ENCODE measurements around the gene HS3ST4.

HS3ST4 gene

DNA sequence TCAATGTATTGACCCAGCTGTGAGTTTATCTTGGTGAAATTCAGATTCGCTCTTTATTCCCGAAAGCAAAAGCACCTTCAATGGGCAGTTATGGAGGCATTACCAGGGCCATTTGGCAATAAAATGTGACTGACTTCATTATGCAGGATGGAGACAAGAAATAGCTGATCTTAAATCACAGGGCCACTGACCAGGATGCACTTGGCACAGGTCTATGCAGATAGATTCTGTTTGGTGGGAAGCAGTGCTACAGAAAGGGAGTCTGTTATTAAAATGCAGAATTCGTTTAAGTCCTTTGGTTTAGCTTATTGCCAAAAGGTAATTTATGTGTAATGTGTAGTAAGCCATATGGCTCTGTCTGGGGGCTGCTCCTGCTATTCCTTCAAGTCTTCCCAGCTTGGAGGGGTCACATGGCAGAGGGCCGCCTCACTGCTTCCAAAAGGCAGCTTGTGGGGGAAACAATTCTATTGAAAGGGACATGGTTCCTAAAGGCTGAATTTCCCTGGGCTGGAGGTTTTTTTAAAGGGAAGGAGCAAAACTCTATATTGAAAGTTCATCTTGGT, 239.8 kb downstream of the HS3ST4 start:
- in situ Hi-C loops (cut with HindIII; ENCODE audit: low pct_ligation_motif_present, low pct_unique_long_range_greater_than_20kb, low sequenced_read_pairs) = no loop called here
- no peak for DNase-seq

DNA sequence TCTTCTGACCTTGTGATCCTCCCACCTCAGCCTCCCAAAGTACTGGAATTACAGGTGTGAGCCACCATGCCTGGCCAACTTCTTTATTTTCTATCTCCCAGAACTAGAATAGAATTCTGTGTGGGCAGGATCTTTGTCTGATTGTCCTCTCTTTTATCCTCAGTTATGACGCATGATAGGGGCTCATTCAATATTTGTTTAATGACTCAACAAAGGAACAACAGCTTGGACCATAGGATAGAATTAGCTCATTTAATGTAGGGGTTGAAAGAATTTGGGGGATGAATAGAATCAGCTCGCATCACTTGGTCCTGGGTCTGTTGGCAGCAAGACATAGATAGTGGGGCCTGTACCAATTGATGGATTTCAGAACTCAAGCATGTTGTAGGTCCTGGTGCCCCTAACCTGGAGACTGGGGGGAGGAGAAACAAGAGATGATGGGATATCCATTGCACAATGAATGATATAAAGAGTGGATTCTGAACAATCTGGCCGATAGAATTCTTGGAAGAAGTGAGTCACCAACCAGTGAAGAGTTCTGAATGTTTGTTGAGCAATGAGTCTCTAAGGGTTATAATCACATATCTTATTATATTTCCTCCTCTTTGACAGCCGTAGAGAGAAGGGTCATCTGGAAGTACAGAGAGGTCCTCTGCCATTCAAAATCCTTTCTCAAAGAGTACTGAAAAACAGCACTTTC, 250.2 kb downstream of the HS3ST4 start:
- DNase-seq = no peak
- in situ Hi-C loops (cut with HindIII; ENCODE audit: low pct_ligation_motif_present, low pct_unique_long_range_greater_than_20kb, low sequenced_read_pairs) = no loop called here

DNA sequence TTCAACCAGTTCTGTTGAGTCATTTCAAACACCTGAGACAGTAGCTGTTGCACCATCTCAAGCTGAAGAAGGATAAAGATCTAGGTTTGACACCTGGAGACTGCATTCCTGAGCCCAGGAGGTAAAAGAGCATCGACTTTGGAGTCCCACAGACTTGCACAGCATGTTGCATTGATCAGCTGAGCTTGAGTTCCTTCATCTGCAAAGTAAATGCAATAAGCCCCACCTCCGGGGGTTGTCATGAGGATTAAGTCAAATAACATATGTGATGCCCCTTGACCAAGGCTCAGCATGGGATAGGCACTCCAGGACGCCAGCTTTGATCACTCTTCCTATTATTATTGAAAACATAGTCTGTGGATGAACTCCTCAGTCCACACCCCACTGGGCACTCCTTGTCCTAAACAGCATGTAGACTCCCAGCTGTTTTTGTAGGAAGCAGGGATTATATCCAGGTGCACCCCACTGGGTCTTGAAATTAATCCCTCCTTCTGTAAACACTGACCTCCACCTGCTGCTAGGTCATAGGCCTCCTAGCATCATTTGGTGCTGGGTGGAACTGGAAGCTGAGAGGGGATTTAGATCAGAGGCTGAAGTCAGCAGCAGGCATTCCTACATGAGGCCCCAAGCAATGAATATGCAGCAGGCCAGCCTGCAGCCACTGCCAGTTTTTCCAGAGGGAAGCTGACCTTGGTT, 259.0 kb downstream of the HS3ST4 start:
- in situ Hi-C loops (cut with HindIII; ENCODE audit: low pct_ligation_motif_present, low pct_unique_long_range_greater_than_20kb, low sequenced_read_pairs) = no loop called here
- no peak for DNase-seq

DNA sequence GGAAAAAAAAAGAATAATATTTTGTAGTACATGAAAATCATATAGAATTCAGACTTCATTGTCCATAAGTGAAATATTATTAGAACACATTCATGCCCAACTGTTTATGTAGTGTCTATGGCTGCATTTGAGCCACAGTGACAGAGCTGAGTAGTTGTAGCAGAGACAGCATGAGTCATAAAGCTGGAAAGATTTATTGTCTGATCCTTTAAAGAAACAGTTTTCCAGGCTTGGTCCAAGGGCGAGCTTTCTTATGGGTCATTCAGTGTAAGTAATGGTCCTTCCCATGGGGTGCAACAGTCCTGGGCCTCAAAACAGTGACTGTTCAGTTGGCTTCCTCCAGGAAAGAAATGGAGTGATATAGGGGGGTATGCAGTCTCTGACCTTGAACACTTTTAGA, 260.2 kb downstream of the HS3ST4 start:
- DNase-seq = no peak
- in situ Hi-C loops (cut with HindIII; ENCODE audit: low pct_ligation_motif_present, low pct_unique_long_range_greater_than_20kb, low sequenced_read_pairs) = no loop called here

DNA sequence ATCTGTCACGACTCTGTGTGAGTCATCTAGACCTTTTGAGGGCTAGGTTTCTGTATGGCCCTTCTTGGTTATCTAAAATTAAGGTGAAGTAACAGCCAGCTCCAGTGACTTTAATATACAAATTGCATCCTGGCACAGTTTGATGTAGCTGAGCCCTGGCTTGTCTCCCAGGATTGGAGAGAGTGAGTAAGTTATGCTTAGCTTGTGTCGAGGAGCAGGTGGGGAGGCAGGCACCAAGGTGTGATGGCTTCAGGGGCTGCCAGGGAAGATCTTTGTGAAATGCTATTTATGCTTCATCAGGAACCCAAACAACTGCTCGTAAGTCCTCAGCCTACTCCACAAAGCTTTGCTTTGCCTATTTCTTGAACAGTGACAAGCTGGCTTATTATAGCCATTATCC, 261.2 kb downstream of the HS3ST4 start:
- no peak for DNase-seq
- in situ Hi-C loops (cut with HindIII; ENCODE audit: low pct_ligation_motif_present, low pct_unique_long_range_greater_than_20kb, low sequenced_read_pairs) = no loop called here

DNA sequence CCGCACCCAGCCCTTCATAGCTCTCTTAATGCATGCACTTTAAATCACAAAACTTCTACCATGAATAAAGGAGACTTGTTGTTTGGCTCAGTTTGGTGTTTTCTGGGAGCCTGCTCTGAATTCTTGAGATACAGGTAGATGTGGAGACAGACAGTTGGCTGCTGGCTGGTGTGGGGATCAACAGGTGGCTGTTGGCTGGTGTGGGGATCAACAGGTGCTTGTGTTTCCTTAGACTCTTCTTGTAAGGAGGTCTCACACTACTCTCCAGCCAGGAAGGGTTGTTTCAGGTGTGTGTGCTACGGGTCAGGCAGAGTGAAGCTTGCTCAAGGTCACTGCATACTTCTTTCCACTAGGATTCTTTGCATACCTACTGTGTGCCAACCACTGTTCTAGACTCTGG, 265.9 kb downstream of the HS3ST4 start:
- DNase-seq = no peak
- in situ Hi-C loops (cut with HindIII; ENCODE audit: low pct_ligation_motif_present, low pct_unique_long_range_greater_than_20kb, low sequenced_read_pairs) = no loop called here

DNA sequence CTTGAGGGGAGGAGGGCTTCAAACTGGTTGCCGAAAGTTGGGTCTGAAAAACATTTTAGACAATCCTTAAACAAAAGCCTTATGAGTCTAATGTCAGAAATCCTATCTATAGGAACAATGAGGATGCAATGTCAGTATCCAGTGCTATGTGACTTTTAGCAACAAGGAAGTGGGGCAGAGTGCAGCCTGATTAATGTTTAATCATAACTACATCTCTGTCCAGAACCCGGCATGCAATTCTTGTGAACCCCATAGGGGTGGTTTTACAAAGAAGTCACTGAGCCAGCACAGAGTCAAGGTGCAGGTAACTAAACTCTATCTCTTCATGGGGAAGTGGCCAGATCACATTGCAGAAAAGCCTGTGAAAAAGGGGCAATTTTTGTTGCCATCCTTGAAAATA, 267.5 kb downstream of the HS3ST4 start:
- in situ Hi-C loops (cut with HindIII; ENCODE audit: low pct_ligation_motif_present, low pct_unique_long_range_greater_than_20kb, low sequenced_read_pairs) = no loop called here
- DNase-seq = no peak

DNA sequence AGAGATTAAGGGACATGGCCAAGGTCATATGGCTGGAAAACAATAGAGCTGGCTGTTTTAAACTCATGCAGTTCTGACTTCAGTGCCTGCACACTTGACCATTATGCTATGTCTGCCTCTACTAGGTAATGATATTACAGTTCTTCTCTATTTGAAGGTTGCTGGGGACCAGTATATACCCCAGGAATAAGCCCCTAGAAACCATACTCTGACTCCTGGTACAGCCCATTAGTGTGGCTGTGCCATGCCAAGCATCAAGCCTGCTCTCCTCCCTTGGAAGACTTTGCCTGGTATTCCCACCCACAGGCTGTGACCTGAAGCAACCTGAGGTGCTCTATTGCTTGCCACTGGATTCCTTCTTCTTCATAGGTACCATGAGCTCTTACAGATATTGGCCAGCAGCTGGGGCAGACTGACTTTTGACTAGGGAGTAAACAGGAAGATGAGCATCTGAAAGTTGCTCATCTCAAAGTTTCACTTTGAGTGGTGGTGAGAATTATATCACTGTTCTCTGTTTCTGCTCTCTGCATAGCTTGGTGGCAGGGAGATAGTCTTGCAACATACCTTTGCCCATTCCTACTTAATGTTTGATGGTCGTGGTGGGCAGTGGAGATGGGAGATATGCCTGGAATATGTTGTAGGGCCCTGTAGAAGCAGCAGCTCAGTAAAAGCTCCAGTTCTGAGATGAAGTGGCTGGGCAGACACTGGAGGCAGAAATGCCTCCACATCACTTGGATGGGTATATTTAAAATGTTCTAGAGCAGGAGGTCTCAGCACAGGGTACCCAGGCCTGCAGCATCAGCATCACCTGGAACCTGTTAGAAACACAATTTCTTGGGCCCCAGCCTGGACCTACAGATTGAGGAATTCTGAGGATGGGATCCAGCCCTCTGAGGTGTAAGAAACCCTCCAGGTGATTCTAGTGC, 274.7 kb downstream of the HS3ST4 start:
- in situ Hi-C loops (cut with HindIII; ENCODE audit: low pct_ligation_motif_present, low pct_unique_long_range_greater_than_20kb, low sequenced_read_pairs) = no loop called here
- no peak for DNase-seq

DNA sequence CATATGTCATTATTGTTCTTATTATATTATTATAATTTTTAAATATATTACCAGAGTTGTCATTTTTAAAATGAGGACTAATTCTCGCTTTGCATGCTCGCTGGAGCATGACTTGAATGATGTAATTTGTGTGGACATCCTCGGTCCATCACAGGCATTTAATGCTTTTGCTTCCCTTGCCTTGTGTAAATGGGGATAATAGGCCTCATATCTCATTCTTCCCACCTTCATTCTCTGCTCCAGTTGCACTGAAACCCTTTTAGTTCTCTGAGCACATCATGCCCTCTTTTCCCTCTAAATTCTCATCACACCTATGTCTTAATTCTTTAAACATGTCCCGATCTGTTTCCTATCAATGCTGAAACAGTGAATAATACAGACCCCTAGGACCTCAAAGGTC, 285.4 kb downstream of the HS3ST4 start:
- in situ Hi-C loops (cut with HindIII; ENCODE audit: low pct_ligation_motif_present, low pct_unique_long_range_greater_than_20kb, low sequenced_read_pairs) = no loop called here
- no peak for DNase-seq

DNA sequence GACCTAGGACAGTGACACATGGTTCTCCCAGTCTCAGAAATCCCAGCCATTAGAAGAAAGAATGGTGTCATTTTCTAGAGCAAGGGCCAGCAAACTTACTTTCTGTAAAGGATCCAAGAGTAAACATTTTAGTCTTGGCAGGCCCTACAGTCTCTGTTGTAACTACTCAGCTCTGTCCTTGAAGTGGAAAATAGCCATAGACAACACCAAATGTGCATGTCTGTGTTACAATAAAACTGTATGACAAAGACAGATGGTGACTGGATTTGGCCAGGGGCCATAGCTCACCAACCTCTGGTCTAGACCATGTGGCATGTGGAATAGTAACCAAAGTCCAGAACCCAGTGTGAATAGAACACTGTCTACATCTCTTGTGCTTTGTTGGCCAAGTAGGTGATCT, 286.5 kb downstream of the HS3ST4 start:
- in situ Hi-C loops (cut with HindIII; ENCODE audit: low pct_ligation_motif_present, low pct_unique_long_range_greater_than_20kb, low sequenced_read_pairs) = no loop called here
- DNase-seq = no peak

DNA sequence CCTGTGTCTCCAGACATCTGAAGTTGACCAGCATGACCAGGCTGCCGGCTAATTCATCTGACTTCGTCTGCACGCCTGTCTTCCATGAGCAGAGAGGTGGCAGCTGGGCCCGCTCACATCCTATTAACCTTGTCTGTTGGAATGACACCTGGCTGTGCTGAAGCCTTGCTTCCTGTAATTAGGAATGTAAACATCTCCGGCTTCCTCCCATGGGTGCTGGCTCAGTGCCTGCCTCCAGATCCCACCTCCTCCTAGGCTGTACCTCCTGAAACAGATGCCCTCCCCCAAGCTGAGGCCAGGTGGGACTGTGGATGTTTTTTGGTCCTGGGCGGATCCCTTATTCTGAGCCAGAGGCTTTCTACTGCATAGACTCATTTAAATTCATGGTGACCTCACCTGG, 296.3 kb downstream of the HS3ST4 start:
- in situ Hi-C loops (cut with HindIII; ENCODE audit: low pct_ligation_motif_present, low pct_unique_long_range_greater_than_20kb, low sequenced_read_pairs) = no loop called here
- no peak for DNase-seq

DNA sequence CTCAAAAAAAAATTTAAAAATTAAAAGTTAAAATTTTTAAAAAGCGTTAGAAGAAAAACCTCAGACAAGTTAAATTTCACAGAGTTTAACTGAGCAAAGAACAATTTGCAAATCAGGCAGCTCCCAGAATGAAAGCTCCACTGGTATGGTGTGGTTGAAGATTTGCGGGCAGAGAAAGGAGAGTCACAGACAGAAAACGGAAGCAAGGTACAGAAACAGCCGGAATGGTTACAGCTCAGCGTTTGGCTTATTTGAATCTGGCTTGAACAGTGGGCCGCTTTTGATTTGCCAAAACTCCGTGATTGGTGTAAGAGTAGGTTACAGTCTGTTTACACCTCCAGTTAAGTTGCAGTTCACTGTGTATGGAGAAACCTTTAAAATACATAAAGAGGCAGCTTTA, 297.1 kb downstream of the HS3ST4 start:
- in situ Hi-C loops (cut with HindIII; ENCODE audit: low pct_ligation_motif_present, low pct_unique_long_range_greater_than_20kb, low sequenced_read_pairs) = no loop called here

DNA sequence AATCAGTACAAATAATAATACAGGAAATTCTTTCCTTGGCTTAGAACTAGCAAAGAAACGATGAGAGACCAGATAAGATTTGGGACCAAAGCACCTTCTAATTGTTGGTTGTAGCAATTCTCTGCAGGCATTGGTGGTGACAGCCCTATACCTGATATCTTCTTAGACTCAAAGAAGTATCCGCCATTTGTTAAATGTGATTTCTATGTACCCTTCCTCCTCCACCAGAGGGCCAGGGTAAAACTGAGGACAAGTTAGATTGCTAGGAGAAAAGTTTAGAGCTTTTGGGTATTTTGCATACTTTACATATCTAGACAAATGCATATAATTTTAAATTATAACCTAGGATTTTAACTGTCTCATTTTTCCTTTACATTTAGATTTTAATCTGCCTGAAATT, 304.3 kb downstream of the HS3ST4 start:
- in situ Hi-C loops (cut with HindIII; ENCODE audit: low pct_ligation_motif_present, low pct_unique_long_range_greater_than_20kb, low sequenced_read_pairs) = no loop called here
- no peak for DNase-seq

More for the DNA sequence above, 297.1 kb downstream of the HS3ST4 start:
- DNase-seq = no peak

DNA sequence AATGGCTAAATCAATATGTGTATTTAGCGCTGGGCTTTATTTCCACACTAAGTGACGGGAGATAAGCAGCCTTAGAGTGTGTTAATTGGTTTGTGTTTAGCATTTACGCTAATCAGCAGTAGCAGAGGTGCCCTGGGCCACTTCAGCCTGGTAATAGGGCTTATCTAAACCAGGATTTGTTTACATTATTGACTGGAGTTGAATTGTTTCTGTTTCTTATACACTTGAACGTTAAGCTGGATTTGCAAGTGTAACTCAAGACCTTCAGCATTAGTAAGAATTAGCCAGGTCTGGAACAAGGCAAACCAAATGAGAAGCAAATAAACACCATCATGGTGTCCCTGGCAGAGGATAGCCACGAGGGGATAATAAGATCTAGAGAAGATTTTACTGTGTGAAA, 313.6 kb downstream of the HS3ST4 start:
- DNase-seq = no peak
- in situ Hi-C loops (cut with HindIII; ENCODE audit: low pct_ligation_motif_present, low pct_unique_long_range_greater_than_20kb, low sequenced_read_pairs) = no loop called here

DNA sequence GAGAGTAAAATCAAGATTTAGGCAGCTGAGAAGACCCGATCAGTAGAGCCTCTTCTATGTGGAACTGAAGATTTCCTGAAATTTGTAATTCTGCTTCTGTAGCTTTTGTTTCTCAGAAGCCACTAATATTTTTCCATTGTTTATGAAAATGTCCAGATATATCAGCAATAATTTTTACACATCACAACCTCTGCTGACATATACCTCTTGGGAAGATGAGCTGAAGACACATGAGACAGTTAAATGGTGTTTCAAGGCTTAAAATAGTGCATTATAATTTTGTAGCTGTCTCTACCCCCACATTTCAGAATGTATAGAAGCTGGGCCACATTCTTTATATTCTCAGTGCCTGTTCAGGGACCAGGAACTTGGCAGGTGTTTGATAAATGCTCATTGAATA, 320.6 kb downstream of the HS3ST4 start:
- in situ Hi-C loops (cut with HindIII; ENCODE audit: low pct_ligation_motif_present, low pct_unique_long_range_greater_than_20kb, low sequenced_read_pairs) = no loop called here
- DNase-seq = no peak

DNA sequence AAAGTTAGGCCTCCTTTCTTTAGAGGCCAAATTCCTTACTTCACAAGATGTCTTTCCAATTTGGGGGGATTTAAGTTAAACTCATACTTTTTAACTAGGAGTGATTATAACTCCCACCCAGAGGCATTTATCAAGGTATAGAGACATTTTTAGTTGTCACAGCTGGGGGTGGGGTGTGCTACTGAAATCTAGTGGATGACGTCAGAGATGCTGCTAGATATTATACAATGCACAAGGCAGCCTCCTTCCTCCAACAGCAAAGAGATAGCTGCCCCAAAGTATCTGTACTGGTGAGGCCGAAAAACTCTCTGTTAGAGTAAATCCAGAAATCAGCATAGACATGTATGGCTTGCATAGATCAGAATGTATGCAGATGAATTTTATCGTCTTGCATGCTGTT, 324.0 kb downstream of the HS3ST4 start:
- in situ Hi-C loops (cut with HindIII; ENCODE audit: low pct_ligation_motif_present, low pct_unique_long_range_greater_than_20kb, low sequenced_read_pairs) = no loop called here
- DNase-seq = no peak

DNA sequence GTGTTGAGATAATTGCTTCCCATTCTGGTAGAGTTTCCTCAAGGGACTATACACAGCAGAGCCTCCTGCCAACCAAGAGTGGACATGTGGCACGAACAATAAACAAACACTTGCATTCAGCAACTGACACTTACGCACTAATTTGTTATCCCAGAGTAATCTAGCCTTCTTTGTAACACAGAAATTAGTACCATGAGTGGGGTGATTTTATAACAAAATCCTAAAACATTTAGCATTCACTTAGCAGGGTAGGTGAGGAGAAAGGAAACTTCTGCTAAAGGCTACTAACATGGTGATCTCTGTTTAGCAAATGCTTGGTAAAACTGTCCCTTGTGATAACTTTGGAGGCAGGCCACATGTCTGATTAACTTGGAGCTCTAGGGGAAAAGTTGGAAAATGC, 325.2 kb downstream of the HS3ST4 start:
- in situ Hi-C loops (cut with HindIII; ENCODE audit: low pct_ligation_motif_present, low pct_unique_long_range_greater_than_20kb, low sequenced_read_pairs) = no loop called here
- DNase-seq = no peak

DNA sequence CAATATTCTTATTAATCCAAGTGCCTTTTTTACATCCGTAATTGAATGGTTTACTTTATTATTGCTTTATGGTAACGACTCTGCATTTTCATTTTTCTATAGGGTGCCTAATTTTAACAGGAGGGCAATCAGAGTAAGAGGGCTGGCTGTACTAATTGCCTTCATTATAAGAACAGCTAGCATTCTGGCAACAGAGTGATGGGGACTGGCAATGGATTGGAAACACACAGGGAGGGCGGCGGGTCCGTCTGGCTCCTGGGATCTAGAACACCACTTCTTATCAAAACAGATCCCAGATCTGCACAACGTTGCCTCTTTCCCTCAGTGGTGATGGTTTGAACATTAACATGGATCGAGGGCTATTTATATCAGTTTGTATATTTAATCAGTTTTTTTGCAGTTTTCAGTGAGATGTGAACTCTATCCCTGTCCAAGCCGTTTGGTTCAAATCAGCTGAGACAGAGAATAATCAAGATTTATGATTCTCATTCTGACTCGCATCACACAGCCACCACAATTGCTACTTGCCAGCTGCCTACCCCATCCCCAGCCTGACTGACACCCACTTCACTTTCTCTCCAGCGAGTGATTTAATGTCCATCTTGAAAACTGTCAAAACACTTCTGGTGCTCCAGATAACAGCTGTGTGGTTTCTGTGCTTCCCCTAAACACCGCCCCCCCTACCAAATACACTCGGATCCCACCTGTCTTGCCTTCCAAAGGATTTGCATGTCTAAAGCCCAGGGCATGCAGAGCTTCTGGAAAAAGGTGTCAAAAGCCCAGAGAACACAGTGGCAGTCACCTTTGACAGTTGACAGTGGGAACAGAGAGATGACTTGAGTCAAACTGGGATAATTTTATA, 327.9 kb downstream of the HS3ST4 start:
- in situ Hi-C loops (cut with HindIII; ENCODE audit: low pct_ligation_motif_present, low pct_unique_long_range_greater_than_20kb, low sequenced_read_pairs) = no loop called here
- no peak for DNase-seq

Data from ACHN (cell line).